ENCODE measurements around the gene UGT1A3. TPM values are rescaled to one million over a fixed set of nuclear protein-coding genes. Genes with fewer than 3 reads are reported as not detected.

UGT1A3 gene
- total RNA-seq, 2 donors from 2014 or later = not detected

- intact Hi-C loops (cut with DNase I) = loop anchor here in 1 of 2 donors (10.0 kb wide), 1 partner anchor 163 kb away; no protein-coding TSS in a partner anchor
- DNase-seq (ENCODE audit: low spot score) = peak; percentile 53
Observed at GRCh38 chr2:233807215-233807865, 78.5 kb downstream of the UGT1A3 start.

DNA sequence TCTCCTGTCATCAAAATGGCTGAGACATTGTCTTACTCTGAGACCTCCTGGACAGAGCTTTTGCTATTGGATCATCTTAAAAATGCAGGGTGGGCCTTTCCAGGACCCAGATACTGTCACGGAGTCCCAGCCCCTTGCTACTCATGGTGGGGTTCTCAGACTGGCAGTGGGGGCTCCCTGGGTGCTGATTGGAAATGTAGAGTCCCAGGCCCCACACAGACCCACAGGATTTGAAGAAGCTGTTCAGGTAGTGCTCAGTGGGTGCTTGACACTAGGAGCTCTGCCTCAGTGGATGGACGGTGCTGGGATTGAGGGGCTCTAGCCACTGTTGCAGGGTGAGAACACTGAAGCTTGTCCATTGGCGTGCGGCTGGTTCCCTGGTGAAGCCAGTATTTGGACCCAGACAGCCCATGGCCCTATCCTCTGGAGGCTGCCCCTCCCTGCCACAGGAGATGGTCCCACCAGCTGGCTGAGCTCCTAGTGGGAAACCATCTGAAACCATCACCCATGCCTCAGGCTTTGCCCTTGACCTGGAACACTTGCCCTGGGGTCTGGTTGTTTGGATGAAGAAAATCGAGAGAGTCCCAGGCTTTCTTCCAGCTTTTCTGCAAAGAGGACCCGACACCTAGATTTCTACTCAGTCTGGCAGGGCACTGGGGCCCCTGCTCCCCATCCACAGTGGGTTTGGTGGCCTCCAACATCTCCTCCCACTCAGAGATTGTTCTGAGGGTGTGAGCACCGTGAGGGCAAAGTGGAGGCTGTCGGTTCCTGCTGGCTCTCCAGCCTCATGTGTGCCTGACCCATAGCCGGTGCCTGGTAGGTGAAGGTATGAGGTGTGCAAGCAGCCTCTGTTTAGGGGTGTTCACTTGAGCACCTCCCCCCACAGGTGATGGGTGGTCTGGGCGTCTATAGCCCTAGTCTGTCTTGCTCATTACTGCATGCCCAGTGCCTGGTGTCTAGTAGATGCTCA is 79.4 kb downstream of the UGT1A3 start:
- intact Hi-C loops (cut with DNase I) = loop anchor here in 1 of 2 donors (10.0 kb wide), 1 partner anchor 163 kb away; no protein-coding TSS in a partner anchor
- DNase-seq (ENCODE audit: low spot score) = peak; percentile 64

GRCh38 chr2:233810385-233810784 is 81.5 kb downstream of the UGT1A3 start:
- intact Hi-C loops (cut with DNase I) = no loop called here

DNA sequence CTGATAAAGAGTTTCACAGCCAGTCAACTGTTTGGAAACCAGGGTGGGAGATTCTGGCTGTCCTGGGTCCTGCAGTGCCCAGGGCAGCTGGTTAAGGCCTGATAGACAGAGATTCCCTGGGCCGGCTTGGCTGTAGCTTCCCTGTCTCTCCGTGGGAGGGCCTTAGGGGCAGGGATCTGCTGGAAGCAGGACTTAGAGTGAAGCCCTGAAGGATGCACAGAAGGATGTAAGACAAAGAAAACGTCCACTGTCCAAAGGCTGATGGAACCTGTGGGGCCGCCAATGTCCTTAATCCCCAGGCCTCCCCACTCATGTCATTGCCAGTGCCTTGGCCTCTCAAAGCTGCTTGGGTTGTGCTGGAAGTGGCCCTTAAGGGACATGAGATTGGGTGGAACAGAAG is 82.2 kb downstream of the UGT1A3 start:
- peak; percentile 26 for DNase-seq (ENCODE audit: low spot score)

More at GRCh38 chr2:233810385-233810784, 81.5 kb downstream of the UGT1A3 start:
- DNase-seq (ENCODE audit: low spot score) = peak; percentile 25

DNA sequence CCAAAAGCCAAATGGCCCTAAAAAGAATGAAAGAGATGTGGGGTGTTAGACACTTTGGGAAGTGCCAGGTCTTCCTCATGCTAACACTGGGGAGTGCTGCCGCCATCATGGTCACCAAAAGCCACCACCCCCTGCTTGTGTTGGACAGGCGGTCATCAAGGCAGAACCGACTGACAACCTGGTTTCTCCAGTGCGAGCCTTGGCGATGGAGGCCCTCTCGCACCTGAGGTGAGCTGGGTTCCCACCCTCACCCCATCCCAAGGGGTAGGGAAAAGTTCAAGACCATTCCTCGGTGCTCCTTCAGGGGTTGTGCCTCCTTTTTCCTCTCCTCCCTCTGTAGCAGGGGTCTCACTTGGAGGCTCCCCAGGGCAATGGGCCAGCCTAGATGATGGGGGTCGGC is 82.9 kb downstream of the UGT1A3 start:
- DNase-seq (ENCODE audit: low spot score) = peak; percentile 53
- intact Hi-C loops (cut with DNase I) = no loop called here

More for the DNA sequence above, 82.2 kb downstream of the UGT1A3 start:
- intact Hi-C loops (cut with DNase I) = no loop called here

DNA sequence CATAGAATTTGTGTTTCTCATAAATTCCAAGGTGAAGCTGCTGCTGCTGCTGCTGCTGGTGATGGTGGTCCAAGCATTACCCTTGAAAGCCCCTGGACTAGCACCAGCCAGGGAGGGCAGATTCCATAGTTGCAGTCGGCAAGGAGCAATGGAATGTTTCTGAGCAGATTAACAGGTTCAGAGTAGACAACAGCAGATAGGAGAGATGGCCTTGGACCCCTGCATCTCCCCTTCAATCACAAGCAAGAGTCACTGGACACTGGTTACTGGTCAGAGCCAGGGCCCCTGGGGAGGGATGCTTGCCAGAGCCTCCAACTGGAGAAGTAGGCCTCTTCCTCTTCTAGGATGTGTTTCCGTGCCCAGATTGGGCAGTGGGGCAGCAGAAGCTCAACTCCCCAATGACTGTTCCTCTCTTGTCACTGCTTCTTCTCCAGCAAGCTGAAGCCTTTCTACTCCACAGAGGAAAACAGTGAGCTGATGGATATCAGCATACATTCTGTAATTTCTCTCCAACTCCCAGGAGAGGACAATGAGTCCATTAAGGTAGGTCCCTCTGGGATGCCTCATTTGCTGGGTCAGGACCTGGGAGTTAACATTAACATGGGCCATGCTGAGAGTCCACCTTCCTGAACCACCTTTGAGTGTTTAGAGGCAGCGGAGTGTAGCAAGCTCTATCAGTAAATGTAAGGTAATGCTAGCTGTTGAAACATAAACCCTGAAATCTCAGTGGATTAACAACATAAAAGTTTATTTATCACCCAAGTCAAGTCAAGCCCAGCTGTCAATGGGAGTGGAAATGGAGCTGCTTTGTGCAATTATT is 84.6 kb downstream of the UGT1A3 start:
- peak; percentile 50 for DNase-seq (ENCODE audit: low spot score)
- intact Hi-C loops (cut with DNase I) = no loop called here

GRCh38 chr2:233814056-233814835 is 85.4 kb downstream of the UGT1A3 start:
- DNase-seq (ENCODE audit: low spot score) = peak; percentile 20
- intact Hi-C loops (cut with DNase I) = no loop called here

- intact Hi-C loops (cut with DNase I) = no loop called here
- DNase-seq (ENCODE audit: low spot score) = no peak
Observed at GRCh38 chr2:233815861-233816260, 87.0 kb downstream of the UGT1A3 start.

GRCh38 chr2:233816334-233816733 is 87.5 kb downstream of the UGT1A3 start:
- peak; percentile 16 for DNase-seq (ENCODE audit: low spot score)
- intact Hi-C loops (cut with DNase I) = no loop called here

DNA sequence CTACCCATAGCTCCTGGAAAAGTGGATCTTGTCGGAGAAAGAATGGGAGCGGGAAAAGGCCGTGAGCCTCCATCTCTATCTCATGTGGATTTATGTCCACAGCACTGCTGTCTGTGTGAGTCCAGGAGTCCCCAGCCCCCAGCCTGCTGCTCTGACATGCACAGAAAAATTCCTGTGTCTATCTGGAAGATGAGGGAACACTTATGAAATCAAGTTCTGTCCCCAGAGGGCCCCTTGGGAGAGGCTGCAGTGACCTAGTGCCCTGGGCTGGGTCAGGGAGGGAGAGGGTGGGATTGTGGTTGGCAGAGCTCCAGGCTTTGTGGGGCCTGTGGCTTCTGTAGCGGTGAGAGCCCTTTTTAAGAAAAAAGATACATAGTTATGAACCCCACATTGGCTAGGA is 87.9 kb downstream of the UGT1A3 start:
- intact Hi-C loops (cut with DNase I) = no loop called here
- peak; percentile 53 for DNase-seq (ENCODE audit: low spot score)

- peak; percentile 48 for DNase-seq (ENCODE audit: low spot score)
- intact Hi-C loops (cut with DNase I) = no loop called here
Observed at GRCh38 chr2:233817361-233817911, 88.6 kb downstream of the UGT1A3 start.

DNA sequence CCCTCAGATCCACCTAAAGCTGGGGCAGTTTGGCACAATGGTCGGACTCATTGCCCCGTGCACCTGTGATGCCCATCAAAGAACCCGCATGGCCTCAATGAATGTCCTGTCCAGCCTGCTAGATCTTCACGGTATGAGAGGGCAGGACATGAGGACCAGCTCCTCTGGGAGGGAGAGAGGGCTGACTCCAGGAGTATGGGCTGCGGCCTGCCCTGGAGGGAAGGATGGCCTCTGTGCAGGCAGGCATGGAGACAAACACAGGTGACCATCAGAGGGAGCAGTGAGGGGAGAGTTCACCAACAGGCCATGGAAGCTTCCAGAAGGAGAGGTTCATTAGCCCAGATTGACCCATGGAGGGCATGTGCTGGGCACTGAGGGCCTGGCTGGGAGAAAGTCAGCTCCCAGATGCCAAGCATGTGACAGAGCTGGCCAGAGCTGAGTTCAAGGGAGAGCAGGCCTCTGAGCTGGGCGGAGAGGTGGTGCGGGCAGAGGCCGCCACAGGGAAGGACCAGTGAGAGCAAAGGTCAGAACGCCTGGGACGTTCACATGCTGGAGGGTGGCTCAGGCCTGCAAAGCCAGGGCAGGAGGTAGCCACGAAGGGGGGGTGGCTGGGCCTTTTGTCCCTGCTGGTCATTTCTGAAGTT is 89.3 kb downstream of the UGT1A3 start:
- peak; percentile 74 for DNase-seq (ENCODE audit: low spot score)
- intact Hi-C loops (cut with DNase I) = no loop called here

DNA sequence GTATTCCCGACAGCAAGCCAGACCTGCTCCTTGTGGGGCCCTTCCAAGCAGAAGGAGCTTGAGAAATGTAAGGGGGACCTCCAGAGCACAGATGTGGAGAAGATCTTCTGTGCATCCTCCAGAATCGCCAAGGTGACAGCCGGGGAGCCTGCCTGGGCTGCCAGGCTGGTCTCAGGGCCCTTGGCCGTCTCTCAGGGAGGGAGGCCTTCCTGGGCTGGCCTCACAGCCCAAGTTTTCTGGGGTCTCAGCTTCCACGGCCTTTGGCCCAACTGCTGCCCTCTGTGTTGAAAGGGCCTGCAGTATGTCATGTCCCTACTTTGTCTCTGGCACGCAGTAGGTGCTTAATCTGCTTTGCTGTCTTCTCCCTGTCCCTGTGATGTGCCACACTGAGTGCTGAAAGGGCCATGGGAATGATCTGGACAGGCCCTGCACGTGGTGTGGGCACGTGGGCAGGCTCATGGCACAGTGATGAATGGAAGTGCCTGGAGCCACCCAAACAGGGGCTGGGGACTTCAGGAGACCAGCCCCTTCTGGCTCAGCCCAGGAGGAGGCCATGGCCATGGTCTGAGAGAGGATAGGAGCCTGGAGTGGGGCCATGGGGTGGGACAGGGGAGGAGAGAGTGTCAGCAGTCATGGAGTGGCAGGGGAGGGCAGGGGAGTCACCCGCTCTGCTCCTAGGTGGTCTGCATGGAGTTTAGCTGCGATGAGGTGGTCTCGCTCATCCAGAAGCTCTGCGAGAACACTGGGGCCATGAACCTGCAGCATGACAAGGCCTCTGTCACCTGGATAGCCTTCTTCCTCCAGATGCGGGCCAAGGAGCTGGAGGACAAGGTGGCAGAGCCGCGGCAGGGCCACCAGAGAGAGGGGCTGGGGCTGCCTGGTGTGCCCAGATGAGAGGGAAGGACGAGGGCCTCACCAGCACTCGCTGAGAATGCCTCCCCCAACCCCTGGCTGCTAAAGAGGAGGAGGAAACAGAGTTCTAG is 90.1 kb downstream of the UGT1A3 start:
- peak; percentile 79 for DNase-seq (ENCODE audit: low spot score)
- intact Hi-C loops (cut with DNase I) = no loop called here

DNA sequence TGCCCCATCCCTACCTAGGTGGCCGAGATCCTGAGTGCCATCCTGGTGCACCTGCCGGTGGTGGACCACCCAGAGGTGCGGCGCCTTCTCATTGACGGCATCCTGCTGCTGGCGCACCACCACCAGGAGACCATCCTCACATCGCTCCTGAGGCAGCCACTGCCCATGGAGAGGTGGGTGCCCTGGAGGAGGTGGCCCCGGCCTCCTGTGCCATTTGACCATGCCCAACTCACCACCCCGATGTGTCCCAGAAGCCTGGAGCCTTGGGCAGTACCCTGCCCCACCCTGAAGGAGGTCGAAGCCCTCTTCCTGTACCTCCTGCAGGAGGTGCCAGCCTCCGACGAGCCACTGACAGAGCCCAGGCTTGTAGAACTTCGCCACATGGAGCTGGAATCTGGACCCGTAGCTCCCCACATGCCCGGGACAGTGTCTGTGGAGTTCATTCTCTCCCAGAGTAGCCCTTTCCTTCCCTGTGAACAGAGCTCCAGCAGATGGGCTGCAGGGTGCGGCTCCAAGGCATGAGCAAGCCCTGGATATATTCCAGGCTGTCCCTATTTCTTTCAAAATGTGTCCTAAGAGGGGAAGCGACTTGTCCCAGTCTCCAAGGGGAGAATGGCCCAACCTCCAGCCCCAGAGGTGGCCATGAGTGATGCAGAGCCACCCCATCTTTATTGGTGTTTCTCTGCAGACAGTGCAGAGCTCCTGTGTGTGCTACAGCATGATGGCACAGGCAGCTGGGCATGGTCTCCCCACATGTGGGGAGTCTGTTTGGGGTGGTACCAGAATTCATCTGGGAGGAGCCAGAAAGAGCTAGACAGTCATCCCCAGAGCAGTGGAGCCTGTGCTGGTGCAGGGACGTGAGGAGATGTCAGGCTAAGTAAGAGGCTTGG is 91.3 kb downstream of the UGT1A3 start:
- DNase-seq (ENCODE audit: low spot score) = peak; percentile 76
- intact Hi-C loops (cut with DNase I) = loop anchor here in 1 of 2 donors (5.0 kb wide), 1 partner anchor 1687 kb away; no protein-coding TSS in a partner anchor

GRCh38 chr2:233820774-233821105 is 91.9 kb downstream of the UGT1A3 start:
- peak; percentile 54 for DNase-seq (ENCODE audit: low spot score)
- intact Hi-C loops (cut with DNase I) = loop anchor here in 1 of 2 donors (5.0 kb wide), 1 partner anchor 1687 kb away; no protein-coding TSS in a partner anchor

GRCh38 chr2:233821196-233821595 is 92.4 kb downstream of the UGT1A3 start:
- intact Hi-C loops (cut with DNase I) = loop anchor here in 1 of 2 donors (5.0 kb wide), 1 partner anchor 1686 kb away; no protein-coding TSS in a partner anchor
- DNase-seq (ENCODE audit: low spot score) = peak; percentile 11
